NCI-H1694 treated with DMSO at 0.1 percent for 48 hours (cell line): ENCODE measurements around the gene CCDC71L.
"Not testable (repeated sequence)": the region's sequence is repeated elsewhere in the genome, so short reads cannot be mapped to it uniquely, and the experiment has no call there.

Experiments used
- DNase-seq: peaks from one replicate; lab custom pipeline; 2025; lab: John Stamatoyannopoulos, UW

Gene CCDC71L

DNA sequence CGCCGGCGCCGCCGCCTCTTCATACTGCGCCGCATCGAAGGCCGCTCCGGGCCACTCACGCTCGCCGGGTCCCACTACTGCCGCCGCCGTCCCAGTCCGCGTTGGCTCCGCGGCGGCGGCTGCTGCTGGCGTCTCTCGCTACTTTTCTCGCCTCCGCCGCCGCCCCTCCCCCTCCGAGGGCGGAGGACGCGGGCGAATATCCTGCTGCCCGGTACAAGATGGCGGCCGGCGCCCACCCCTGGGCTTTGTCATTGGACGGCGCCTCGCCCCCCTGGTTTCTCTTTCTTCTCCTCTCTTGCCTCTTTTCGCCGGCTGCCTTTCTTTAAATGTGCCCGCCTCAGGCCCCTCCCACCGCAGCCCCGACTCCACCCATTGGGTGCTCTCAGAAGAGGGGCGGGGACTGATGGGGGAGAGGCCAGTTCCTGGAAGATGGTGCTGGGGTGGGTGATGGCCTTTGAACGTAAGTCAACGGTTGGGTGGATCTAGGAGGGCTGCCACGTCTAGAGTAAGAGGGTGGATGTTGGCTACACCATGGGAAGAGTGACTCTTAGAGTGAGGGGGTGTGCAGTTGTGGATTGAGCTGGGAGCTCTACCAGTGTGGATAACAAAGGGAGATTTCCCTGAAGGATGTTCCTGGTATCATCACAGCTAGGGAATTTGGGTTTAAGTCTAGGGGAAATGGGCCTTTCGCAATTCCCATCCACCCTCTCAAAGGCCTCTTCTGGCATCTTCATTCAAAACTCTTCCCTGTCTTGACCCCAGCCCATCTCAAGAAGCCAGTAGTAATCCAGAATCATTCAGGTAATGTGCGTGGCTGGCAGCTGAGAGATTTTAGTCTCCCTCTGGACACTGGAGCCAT, at the start of gene CCDC71L:
TSS of gene CCDC71L (minus strand) at position 297 of the 859 bp plus-strand sequence. CDS start at position 35, 262 bp downstream.
- DNase-seq = peak; percentile 84

- DNase-seq = not testable (repeated sequence)
Observed at GRCh38 chr7:106709604-106710003, 48.6 kb upstream of the CCDC71L start.

DNA sequence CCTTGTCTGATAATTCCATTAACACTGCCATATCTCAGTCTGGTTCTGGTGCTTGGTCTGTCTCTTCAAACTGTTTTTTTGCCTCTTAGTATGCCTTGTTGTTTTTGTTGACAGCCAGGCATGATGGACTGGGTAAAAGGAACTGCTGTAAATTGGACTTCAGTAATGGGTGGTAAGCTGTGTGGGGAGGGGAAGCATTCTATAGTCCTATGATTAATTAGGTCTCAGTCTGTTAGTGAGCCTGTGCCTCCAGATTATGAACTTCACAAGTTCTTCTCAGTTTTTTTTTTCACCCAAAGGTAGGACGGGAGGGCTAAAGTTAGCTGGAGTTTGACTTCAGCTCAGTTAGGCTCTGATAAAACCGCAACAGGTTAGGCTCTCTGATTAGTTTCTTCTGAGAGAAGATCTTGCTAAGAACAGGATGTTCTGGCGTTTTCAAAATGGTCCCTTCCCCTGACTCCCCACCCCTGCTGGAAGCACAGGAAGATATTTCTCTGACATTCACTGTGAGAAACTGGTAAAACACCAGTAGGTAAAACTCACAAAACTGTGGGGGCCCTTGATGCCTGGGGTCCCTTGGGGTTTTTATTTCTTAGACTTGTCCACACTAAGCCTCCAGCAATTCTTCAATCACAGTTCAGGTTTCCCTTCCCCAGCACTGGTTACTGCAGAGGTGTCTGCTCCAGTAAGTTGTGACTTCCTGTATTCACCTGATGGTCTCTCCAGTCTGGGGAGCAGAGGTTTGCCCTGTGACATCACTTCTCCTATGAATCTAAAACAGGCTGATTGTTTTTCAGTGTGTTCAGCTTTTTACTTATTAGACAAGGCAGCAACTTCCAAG, 43.3 kb upstream of the CCDC71L start:
- DNase-seq = no peak

GRCh38 chr7:106693677-106694353, 32.9 kb upstream of the CCDC71L start:
- DNase-seq = no peak

GRCh38 chr7:106692450-106693051, 31.6 kb upstream of the CCDC71L start:
- DNase-seq = no peak

DNA sequence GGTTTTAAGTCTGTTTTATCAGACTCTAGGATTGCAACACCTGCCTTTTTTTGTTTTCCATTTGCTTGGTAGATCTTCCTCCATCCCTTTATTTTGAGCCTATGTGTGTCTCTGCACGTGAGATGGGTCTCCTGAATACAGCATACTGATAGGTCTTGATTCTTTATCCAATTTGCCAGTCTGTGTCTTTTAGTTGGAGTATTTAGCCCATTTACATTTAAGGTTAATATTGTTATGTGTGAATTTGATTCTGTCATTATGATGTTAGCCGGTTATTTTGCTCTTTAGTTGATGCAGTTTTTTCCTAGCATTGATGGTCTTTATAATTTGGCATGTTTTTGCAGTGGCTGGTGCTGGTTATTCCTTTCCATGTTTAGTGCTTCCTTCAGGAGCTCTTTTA, 27.2 kb upstream of the CCDC71L start:
- not testable (repeated sequence) for DNase-seq

GRCh38 chr7:106683941-106684340, 23.0 kb upstream of the CCDC71L start:
- DNase-seq = no peak

- no peak for DNase-seq
Observed at GRCh38 chr7:106681815-106682495, 21.0 kb upstream of the CCDC71L start.

DNA sequence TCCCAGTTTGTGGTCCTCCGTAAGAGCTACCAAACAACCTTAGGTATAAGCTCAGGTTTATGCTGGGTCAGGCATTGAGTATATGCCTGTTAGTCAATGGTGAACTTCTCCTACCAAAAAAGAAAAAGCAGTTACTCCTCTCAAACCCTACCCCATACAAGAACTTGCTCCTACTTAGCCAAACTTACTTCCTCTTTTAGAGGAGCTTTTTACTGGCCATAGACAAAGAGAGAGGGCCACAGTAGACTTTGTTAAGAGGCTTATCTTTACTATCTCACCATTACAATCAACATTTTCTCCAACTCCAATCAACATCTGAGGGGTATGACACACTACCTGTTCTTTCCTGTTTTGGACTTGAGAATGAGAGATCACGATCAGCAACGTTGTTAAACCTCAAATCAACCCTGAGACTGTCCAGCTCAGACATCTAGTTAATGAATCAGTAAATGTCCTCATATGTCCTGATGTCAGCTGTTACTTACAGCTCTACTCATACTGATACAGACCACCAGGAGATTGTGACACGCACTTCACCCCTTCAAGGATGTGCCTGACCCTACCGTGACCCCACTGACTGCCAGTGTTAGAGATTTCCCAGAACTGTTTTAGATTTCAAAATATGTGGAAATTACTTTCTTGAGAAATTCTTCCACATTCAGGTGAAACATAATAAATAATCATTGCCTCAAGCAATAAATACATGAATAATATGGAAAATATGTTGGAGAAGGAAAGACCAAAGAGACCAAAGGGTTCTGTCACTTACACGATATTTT, 18.4 kb upstream of the CCDC71L start:
- DNase-seq = no peak

DNA sequence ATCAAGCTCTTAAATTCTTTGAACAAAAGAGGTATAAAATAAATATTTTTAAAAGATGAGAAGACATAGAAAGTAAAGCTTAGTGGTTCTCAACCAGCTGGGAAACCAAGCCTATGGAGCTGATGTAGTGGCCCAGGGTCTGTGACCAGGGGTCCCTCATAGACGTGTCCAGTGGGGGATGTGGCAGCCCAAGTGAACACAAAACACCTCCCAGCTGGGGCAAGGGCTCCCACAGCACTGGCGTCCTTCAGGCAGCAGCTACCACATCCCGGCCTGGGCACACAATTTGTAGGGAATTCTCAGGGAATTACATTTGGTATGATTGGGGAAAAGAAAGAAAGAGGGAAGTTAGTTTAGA, 17.8 kb upstream of the CCDC71L start:
- DNase-seq = no peak

- not testable (repeated sequence) for DNase-seq
Observed at GRCh38 chr7:106676506-106676905, 15.5 kb upstream of the CCDC71L start.

GRCh38 chr7:106673688-106674087, 12.7 kb upstream of the CCDC71L start:
- not testable (repeated sequence) for DNase-seq

- not testable (repeated sequence) for DNase-seq
Observed at GRCh38 chr7:106671930-106672329, 11.0 kb upstream of the CCDC71L start.

DNA sequence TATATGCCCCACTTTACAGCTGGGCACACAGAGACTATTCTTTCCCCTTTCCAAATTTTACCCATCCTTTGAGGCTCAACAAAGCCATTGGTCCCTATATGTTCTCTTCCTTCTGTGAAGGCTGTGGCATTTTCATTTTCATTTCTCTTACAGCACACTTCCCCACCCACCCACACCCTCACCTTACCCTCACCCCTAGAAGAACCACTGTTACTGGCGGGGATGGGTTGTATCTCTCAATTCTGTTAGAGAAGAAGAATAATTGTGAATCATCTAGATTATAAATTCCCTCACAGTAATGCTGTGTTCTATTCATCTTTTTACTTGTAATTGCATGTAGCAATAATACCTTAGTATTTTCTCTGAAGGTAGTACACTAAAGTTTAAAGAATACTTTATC, 10.2 kb upstream of the CCDC71L start:
- DNase-seq = no peak

DNA sequence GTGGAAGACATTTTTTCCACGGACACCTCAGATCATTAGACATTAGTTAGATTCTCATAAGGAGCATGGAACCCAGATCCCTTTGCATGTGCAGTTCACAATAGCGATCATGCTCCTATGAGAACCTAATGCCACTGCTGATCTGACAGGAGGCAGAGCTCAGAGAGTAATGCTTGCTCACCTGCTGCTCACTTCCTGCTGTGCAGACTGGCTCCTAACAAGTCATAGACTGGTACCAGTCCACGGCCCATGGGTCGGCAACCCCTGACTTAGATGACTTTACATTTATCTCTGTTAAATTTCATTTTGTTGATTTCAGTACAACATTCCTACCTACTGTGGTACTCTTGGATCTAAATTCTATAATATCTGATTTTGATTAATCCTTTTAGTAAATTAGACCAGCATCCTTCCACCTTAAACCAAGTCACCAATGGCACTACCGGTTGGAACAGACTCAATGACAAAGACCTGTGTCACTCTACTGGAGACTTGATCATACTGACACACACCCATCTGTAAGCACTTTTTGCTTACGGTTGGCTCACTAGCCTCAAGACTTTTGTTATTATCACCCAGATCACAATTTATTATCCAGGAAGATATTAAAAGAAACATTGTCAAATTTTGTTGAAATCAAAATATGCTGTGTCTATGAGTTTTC, 8.0 kb upstream of the CCDC71L start:
- no peak for DNase-seq

- no peak for DNase-seq
Observed at GRCh38 chr7:106666353-106666752, 5.4 kb upstream of the CCDC71L start.

GRCh38 chr7:106664343-106664742, 3.4 kb upstream of the CCDC71L start:
- no peak for DNase-seq

- DNase-seq = peak; percentile 77
Observed at GRCh38 chr7:106659963-106660861, 746 bp downstream of the CCDC71L start.
